ENCODE results near the gene ST7. TPM values are rescaled to one million over a fixed set of nuclear protein-coding genes. Genes with fewer than 3 reads are reported as not detected.

ST7 gene
- total and polyA plus RNA-seq, 2 of the 13 experiments (the other 11 are each of a cell fraction or from before 2014, with no cell fraction given), result 17.3 to 23.5 TPM

GRCh38 chr7:117176206-117176605, 222.9 kb downstream of the ST7 start:
- Histone ChIP-seq H3K4me3 (replicated peaks in 1 of 3; ENCODE audit: insufficient read depth in 1 of 3, low read depth in 2 of 3, low read length in 3 of 3) (no peak overlapping the region), H3K27me3 (ENCODE audit: control insufficient read depth in 1 of 2, insufficient read depth in 2 of 2, low read length in 2 of 2) (no peaks in the 10 kb centered on the region), H3K9ac (ENCODE audit: insufficient read depth, low read depth, low read length) (no peak overlapping the region), H3K9me3 (ENCODE audit: low read length) (no peaks in the 10 kb centered on the region), H3K36me3 (replicated peaks in 1 of 2; ENCODE audit: control insufficient read depth in 1 of 2, insufficient read depth in 2 of 2, low read length in 2 of 2) (peaks cover 0 to 3% of the 10 kb centered on the region in 2 experiments; a peak in 1 of 5 replicates), H3K79me2 (ENCODE audit: insufficient read depth, low read length) (no peaks in the 10 kb centered on the region), H3K27ac (ENCODE audit: extremely low read length, insufficient read depth, low read length) (no peak overlapping the region), H2AFZ (ENCODE audit: low read length) (no peak overlapping the region), H4K20me1 (ENCODE audit: insufficient read depth, low read length) (no peaks in the 10 kb centered on the region), H3K4me2 (ENCODE audit: low read depth, low read length) (no peak overlapping the region), H3K4me1 (ENCODE audit: insufficient read depth, low read length) (no peaks in the 10 kb centered on the region)
- CTCF ChIA-PET (ENCODE audit: low intra/inter-chr PET ratio, low total read pairs), result no interaction called here
- in situ Hi-C loops (cut with HindIII; ENCODE audit: extremely low pct_ligation_motif_present, low pct_unique_long_range_greater_than_20kb), result no loop called here
- FAIRE-seq (no peak), DNase-seq (ENCODE audit: low spot score) (no peak), ATAC-seq (no peak)
- BruUV-seq (replicated peaks), result no TSS peak
- POLR2A ChIA-PET, result no interaction called here
- intact Hi-C loops (cut with micrococcal nuclease; ENCODE audit: unreplicated experiment), result no loop called here
- WGBS (ENCODE audit: low lambda C conversion rate), result 88% methylated on average over 2 of the region's 2 CpGs
- TF ChIP-seq ZMAT3 (CRISPR knock-in tag; conservative IDR thresholded peaks at IDR 0.05), result no peak
- TF ChIP-seq PAWR (CRISPR knock-in tag; IDR thresholded peaks at IDR 0.05; ENCODE audit: borderline replicate concordance), result no peak
- no peak for TF ChIP-seq ZBTB42 (CRISPR knock-in tag; IDR thresholded peaks at IDR 0.05)
- no peak for TF ChIP-seq ZNF589 (CRISPR knock-in tag; conservative IDR thresholded peaks at IDR 0.05)
- TF ChIP-seq HNF4G (IDR thresholded peaks at IDR 0.05; ENCODE audit: borderline replicate concordance, low read depth, low read length), result no peak
- TF ChIP-seq HNF4G (CRISPR knock-in tag; IDR thresholded peaks at IDR 0.05; ENCODE audit: borderline replicate concordance, low read depth), result no peak
- no peak for TF ChIP-seq ZNF232 (CRISPR knock-in tag; IDR thresholded peaks at IDR 0.05; ENCODE audit: borderline replicate concordance)
- TF ChIP-seq MAFK (conservative IDR thresholded peaks at IDR 0.05 in 1 of 2, IDR thresholded peaks at IDR 0.05 in 1 of 2; ENCODE audit: low read length in 2 of 2), result peak; percentile 94 to 96
- no peak for TF ChIP-seq ZSCAN20 (CRISPR knock-in tag; IDR thresholded peaks at IDR 0.05; ENCODE audit: borderline replicate concordance)
- TF ChIP-seq KLF6 (CRISPR knock-in tag; IDR thresholded peaks at IDR 0.05), result no peak
- TF ChIP-seq U2AF2 (IDR thresholded peaks at IDR 0.05; ENCODE audit: low read depth, low read length), result no peak
- no peak for TF ChIP-seq GRHL1 (CRISPR knock-in tag; conservative IDR thresholded peaks at IDR 0.05)
- TF ChIP-seq TCF12 (IDR thresholded peaks at IDR 0.05), result no peak
- TF ChIP-seq TCF12 (CRISPR knock-in tag; IDR thresholded peaks at IDR 0.05), result no peak
- TF ChIP-seq ZNF724P (CRISPR knock-in tag; IDR thresholded peaks at IDR 0.05; ENCODE audit: borderline replicate concordance), result no peak
- TF ChIP-seq ZNF234 (CRISPR knock-in tag; conservative IDR thresholded peaks at IDR 0.05), result no peak
- TF ChIP-seq, protein P1, sequence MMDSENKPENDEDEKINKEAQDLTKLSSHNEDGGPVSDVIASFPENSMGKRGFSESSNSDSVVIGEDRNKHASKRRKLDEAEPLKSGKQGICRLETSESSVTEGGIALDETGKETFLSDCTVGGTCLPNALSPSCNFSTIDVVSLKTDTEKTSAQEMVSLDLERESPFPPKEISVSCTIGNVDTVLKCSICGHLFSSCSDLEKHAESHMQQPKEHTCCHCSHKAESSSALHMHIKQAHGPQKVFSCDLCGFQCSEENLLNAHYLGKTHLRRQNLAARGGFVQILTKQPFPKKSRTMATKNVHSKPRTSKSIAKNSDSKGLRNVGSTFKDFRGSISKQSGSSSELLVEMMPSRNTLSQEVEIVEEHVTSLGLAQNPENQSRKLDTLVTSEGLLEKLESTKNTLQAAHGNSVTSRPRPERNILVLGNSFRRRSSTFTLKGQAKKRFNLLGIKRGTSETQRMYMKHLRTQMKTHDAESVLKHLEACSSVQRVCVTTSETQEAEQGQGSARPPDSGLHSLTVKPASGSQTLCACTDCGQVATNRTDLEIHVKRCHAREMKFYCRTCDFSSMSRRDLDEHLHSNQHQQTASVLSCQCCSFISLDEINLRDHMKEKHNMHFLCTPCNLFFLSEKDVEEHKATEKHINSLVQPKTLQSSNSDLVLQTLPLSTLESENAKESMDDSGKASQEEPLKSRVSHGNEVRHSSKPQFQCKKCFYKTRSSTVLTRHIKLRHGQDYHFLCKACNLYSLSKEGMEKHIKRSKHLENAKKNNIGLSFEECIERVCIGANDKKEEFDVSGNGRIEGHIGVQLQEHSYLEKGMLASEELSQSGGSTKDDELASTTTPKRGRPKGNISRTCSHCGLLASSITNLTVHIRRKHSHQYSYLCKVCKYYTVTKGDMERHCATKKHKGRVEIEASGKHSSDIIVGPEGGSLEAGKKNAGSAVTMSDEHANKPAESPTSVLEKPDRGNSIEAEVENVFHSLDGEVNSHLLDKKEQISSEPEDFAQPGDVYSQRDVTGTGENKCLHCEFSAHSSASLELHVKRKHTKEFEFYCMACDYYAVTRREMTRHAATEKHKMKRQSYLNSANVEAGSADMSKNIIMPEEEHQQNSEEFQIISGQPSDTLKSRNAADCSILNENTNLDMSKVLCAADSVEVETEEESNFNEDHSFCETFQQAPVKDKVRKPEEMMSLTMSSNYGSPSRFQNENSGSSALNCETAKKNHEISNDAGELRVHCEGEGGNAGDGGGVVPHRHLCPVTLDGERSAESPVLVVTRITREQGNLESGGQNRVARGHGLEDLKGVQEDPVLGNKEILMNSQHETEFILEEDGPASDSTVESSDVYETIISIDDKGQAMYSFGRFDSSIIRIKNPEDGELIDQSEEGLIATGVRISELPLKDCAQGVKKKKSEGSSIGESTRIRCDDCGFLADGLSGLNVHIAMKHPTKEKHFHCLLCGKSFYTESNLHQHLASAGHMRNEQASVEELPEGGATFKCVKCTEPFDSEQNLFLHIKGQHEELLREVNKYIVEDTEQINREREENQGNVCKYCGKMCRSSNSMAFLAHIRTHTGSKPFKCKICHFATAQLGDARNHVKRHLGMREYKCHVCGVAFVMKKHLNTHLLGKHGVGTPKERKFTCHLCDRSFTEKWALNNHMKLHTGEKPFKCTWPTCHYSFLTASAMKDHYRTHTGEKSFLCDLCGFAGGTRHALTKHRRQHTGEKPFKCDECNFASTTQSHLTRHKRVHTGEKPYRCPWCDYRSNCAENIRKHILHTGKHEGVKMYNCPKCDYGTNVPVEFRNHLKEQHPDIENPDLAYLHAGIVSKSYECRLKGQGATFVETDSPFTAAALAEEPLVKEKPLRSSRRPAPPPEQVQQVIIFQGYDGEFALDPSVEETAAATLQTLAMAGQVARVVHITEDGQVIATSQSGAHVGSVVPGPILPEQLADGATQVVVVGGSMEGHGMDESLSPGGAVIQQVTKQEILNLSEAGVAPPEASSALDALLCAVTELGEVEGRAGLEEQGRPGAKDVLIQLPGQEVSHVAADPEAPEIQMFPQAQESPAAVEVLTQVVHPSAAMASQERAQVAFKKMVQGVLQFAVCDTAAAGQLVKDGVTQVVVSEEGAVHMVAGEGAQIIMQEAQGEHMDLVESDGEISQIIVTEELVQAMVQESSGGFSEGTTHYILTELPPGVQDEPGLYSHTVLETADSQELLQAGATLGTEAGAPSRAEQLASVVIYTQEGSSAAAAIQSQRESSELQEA (CRISPR knock-in tag; IDR thresholded peaks at IDR 0.05; ENCODE audit: not compliant biosample characterization), result no peak
